GM12878 (cell line): ENCODE results near the gene PROSER3. TPM values are rescaled to one million over a fixed set of nuclear protein-coding genes. Genes with fewer than 3 reads are reported as not detected.
A peak's percentile ranks its signal among the peaks of the same experiment; 100 is the strongest.

ENCODE experiments used
- BACH1 ChIP-seq: fragments of 450-650 bp; IDR thresholded peaks from 2 replicates; pipeline ENCODE4 v1.6.1; 2017; ENCODE audit warnings: mild to moderate bottlenecking, borderline replicate concordance
- BMI1 ChIP-seq: fragments of 450-650 bp; IDR thresholded peaks from 2 replicates; pipeline ENCODE4 v1.6.1; 2016; ENCODE audit warnings: mild to moderate bottlenecking, moderate library complexity, borderline replicate concordance
- GABPA ChIP-seq: IDR thresholded peaks from 2 replicates; pipeline ENCODE4 v1.6.1; 2014; ENCODE audit warnings: antibody characterized with exemption, low read depth, mild to moderate bottlenecking, inconsistent platforms
- IKZF2 ChIP-seq, 2 experiments: fragments of 450-650 bp; IDR thresholded peaks; 2 replicates each; pipeline ENCODE4 v1.6.1; 2017; ENCODE audit warnings: mild to moderate bottlenecking in 2 of 2, moderate library complexity in 2 of 2
- KDM1A ChIP-seq: fragments of 200-600 bp; sonication (generic); IDR thresholded peaks from 2 replicates; pipeline ENCODE4 v1.6.1; 2016; ENCODE audit warnings: borderline replicate concordance
- MAX ChIP-seq: IDR thresholded peaks from 2 replicates; pipeline ENCODE4 v1.6.1; 2012; ENCODE audit warnings: low read depth, low read length, improper control_type of control experiment
- MYC ChIP-seq: IDR thresholded peaks from 2 replicates; pipeline ENCODE4 v1.6.1; 2011; ENCODE audit warnings: mild to moderate bottlenecking, low read length, moderate library complexity, inconsistent platforms; ENCODE audit not compliant: insufficient read depth, insufficient replicate concordance, insufficient read length, severe bottlenecking
- NR2C1 ChIP-seq: fragments of 450-650 bp; IDR thresholded peaks from 2 replicates; pipeline ENCODE4 v1.6.1; 2017; ENCODE audit warnings: antibody characterized with exemption, mild to moderate bottlenecking, moderate library complexity
- NRF1 ChIP-seq: conservative IDR thresholded peaks from 2 replicates; pipeline ENCODE4 v1.6.1; 2011; ENCODE audit warnings: mild to moderate bottlenecking, low read depth, low read length, improper control_type of control experiment
- PKNOX1 ChIP-seq: fragments of 450-650 bp; IDR thresholded peaks from 2 replicates; pipeline ENCODE4 v1.6.1; 2016; ENCODE audit warnings: mild to moderate bottlenecking
- POLR2AphosphoS5 ChIP-seq: IDR thresholded peaks from 2 replicates; pipeline ENCODE4 v1.6.1; 2011; ENCODE audit warnings: mild to moderate bottlenecking, low read length, inconsistent platforms
- RB1 ChIP-seq: fragments of 450-650 bp; formaldehyde crosslinking; IDR thresholded peaks from 2 replicates; pipeline ENCODE4 v1.6.1; 2017; ENCODE audit warnings: mild to moderate bottlenecking, borderline replicate concordance
- RCOR1 ChIP-seq: conservative IDR thresholded peaks from 2 replicates; pipeline ENCODE4 v1.6.1; 2012; ENCODE audit warnings: low read depth, low read length, improper control_type of control experiment
- SMC3 ChIP-seq: IDR thresholded peaks from 2 replicates; pipeline ENCODE4 v1.6.1; 2011; ENCODE audit warnings: low read length, improper control_type of control experiment, borderline replicate concordance
- SREBF1 ChIP-seq: IDR thresholded peaks from 2 replicates; pipeline ENCODE4 v1.6.1; 2012; ENCODE audit warnings: mild to moderate bottlenecking, low read length
- STAT1 ChIP-seq: fragments of 450-650 bp; conservative IDR thresholded peaks from 2 replicates; pipeline ENCODE4 v1.6.1; 2014; ENCODE audit warnings: antibody characterized with exemption, mild to moderate bottlenecking
- STAT3 ChIP-seq: IDR thresholded peaks from 2 replicates; pipeline ENCODE4 v1.6.1; 2011; ENCODE audit warnings: low read depth, low read length, improper control_type of control experiment
- WRNIP1 ChIP-seq: IDR thresholded peaks from 2 replicates; pipeline ENCODE4 v1.6.1; 2011; ENCODE audit warnings: low read depth, low read length, improper control_type of control experiment, borderline replicate concordance
- ZNF274 ChIP-seq: IDR thresholded peaks from one replicate; pipeline ENCODE4 v1.8.0; 2011; ENCODE audit not compliant: insufficient read length, insufficient read depth
- ZNF384 ChIP-seq: IDR thresholded peaks from 2 replicates; pipeline ENCODE4 v1.6.1; 2012; ENCODE audit warnings: low read depth, mild to moderate bottlenecking, low read length, improper control_type of control experiment, borderline replicate concordance
- polyA plus RNA-seq, 11 experiments: library from polyadenylated mRNA; depleted of rRNA in 4 of 11; unstranded in 6 of 11; stranded (reverse) in 5 of 11; fragments of >200 nt; fragmentation: Nextera tagmentation in 4 of 11; fragmentation: Illumina TruSeq in 1 of 11; extraction: Ambion mirVana in 4 of 11; extraction: Trizol in 1 of 11; gene quantifications; 1 replicate in 1 of 11; 2 replicates in 10 of 11; pipeline versions ENCODE4 v1.2.1 to v1.2.3, GENCODE V29; 2011 to 2016; ENCODE audit warnings: inconsistent platforms in 2 of 11, missing spikeins in 2 of 11, low read depth in 1 of 11
- total RNA-seq, 4 experiments: library from RNA; depleted of rRNA in 3 of 4; stranded (reverse); fragments of >200 nt in 3 of 4; fragmentation: Illumina TruSeq in 1 of 4; extraction: Trizol in 1 of 4; gene quantifications; 2 replicates each; pipeline versions ENCODE4 v1.2.1 to v1.2.3, GENCODE V29; 2013 to 2021
- TF ChIP-seq, protein P1 (sequence below): IDR thresholded peaks from 2 replicates; pipeline ENCODE4 v1.6.1; 2012; ENCODE audit warnings: mild to moderate bottlenecking, low read depth, low read length
- TF ChIP-seq, protein P2 (sequence below): fragments of 150-350 bp; IDR thresholded peaks from 2 replicates; pipeline ENCODE4 v1.6.1; 2014; ENCODE audit warnings: mild to moderate bottlenecking, low read depth, low read length
- TF ChIP-seq, protein P3 (sequence below): fragments of 450-650 bp; IDR thresholded peaks from 2 replicates; pipeline ENCODE4 v1.6.1; 2017; ENCODE audit warnings: borderline replicate concordance

The PROSER3 gene
- total and polyA plus RNA-seq, 10 of the 15 experiments (the other 5 are each of a cell fraction or from before 2014, with no cell fraction given) = 0.85 to 25.1 (median 9.6) TPM

DNA sequence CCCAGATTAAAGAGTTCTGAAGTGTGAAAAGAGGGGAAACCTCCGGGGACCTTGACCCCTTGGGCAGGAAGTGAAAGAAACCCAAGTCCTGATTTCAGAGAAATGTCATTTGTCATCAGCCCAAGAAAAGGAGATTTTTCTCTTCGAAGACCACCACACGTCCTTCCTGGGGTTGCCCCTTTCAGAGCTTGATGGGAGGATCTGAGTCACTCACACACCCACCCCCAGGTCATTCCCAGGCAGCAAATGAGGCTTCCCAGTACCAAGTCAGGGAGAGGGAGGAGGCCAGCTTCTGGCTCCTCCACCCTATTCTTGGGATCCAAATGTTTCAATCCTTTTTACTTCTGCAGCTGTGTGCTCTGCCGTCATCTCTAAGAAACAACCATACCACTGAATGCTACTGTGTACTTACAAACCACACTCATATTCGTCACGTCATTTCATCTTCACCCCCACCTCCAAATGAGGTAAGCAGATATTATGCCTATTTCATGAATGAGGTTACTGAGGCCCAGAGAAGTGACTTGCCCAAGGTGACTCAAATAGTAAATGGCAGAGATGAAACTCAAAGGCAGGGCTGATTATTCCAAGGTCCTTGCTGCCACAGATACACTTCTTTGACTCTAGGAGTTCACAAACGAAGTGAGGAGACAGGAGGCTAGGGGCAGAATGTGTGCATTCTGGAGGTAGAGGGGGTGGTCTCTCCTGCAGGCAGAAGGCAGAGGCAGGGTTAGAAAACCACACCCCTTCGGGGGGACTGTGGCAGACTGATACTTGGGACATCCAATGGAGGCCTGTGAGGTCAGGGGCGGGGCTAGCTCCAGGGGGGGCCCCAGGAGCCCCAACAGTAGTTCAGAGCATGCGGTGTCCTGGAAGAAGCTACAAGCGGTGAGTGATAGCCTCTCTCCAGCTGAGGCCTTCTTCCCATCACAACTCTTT lies 45.1 kb upstream of the PROSER3 start (continued):
- TF ChIP-seq RB1 (no peak), BACH1 (no peak; the same call in 1 of the 2 replicates), BMI1 (no peak; the same call in 1 of the 2 replicates), IKZF2 (IDR thresholded peaks at IDR 0.05) (peak; percentile 79 to 81), RCOR1 (no peak), ZNF274 (no peak), KDM1A (no peak), GABPA (0 out of 2 replicates have a peak, but pooled peaks have one; percentile 10), PKNOX1 (peak; percentile 97), STAT1 (no peak), SMC3 (no peak), WRNIP1 (no peak), NRF1 (no peak), NR2C1 (no peak), STAT3 (no peak), POLR2AphosphoS5 (peak; percentile 92), MYC (no peak), ZNF384 (no peak), MAX (peak; percentile 56), SREBF1 (no peak)
- TF ChIP-seq, protein P1, sequence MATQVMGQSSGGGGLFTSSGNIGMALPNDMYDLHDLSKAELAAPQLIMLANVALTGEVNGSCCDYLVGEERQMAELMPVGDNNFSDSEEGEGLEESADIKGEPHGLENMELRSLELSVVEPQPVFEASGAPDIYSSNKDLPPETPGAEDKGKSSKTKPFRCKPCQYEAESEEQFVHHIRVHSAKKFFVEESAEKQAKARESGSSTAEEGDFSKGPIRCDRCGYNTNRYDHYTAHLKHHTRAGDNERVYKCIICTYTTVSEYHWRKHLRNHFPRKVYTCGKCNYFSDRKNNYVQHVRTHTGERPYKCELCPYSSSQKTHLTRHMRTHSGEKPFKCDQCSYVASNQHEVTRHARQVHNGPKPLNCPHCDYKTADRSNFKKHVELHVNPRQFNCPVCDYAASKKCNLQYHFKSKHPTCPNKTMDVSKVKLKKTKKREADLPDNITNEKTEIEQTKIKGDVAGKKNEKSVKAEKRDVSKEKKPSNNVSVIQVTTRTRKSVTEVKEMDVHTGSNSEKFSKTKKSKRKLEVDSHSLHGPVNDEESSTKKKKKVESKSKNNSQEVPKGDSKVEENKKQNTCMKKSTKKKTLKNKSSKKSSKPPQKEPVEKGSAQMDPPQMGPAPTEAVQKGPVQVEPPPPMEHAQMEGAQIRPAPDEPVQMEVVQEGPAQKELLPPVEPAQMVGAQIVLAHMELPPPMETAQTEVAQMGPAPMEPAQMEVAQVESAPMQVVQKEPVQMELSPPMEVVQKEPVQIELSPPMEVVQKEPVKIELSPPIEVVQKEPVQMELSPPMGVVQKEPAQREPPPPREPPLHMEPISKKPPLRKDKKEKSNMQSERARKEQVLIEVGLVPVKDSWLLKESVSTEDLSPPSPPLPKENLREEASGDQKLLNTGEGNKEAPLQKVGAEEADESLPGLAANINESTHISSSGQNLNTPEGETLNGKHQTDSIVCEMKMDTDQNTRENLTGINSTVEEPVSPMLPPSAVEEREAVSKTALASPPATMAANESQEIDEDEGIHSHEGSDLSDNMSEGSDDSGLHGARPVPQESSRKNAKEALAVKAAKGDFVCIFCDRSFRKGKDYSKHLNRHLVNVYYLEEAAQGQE = no peak
- TF ChIP-seq, protein P2, sequence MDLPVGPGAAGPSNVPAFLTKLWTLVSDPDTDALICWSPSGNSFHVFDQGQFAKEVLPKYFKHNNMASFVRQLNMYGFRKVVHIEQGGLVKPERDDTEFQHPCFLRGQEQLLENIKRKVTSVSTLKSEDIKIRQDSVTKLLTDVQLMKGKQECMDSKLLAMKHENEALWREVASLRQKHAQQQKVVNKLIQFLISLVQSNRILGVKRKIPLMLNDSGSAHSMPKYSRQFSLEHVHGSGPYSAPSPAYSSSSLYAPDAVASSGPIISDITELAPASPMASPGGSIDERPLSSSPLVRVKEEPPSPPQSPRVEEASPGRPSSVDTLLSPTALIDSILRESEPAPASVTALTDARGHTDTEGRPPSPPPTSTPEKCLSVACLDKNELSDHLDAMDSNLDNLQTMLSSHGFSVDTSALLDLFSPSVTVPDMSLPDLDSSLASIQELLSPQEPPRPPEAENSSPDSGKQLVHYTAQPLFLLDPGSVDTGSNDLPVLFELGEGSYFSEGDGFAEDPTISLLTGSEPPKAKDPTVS = no peak
- TF ChIP-seq, protein P3, sequence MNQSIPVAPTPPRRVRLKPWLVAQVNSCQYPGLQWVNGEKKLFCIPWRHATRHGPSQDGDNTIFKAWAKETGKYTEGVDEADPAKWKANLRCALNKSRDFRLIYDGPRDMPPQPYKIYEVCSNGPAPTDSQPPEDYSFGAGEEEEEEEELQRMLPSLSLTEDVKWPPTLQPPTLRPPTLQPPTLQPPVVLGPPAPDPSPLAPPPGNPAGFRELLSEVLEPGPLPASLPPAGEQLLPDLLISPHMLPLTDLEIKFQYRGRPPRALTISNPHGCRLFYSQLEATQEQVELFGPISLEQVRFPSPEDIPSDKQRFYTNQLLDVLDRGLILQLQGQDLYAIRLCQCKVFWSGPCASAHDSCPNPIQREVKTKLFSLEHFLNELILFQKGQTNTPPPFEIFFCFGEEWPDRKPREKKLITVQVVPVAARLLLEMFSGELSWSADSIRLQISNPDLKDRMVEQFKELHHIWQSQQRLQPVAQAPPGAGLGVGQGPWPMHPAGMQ = no peak
